AG09309 (cell line): ENCODE data around the gene CLCN7.

ENCODE experiments used
- DNase-seq: peaks from one replicate; pipeline ENCODE4 v3.0.0-alpha.2; 2010; ENCODE audit warnings: low read depth
- H3K4me3 ChIP-seq: 2 replicates; pipeline ENCODE4 v1.5.1; 2011; ENCODE audit warnings: mild to moderate bottlenecking, low read depth, low read length, moderate library complexity; ENCODE audit not compliant: control insufficient read depth
- TF ChIP-seq, protein P1 (sequence below): IDR thresholded peaks from 2 replicates; pipeline ENCODE4 v1.5.1; 2011; ENCODE audit warnings: mild to moderate bottlenecking, low read depth, low read length, inconsistent platforms; ENCODE audit not compliant: insufficient read depth, control insufficient read depth; ENCODE audit errors: missing control alignments

CLCN7 gene

DNA sequence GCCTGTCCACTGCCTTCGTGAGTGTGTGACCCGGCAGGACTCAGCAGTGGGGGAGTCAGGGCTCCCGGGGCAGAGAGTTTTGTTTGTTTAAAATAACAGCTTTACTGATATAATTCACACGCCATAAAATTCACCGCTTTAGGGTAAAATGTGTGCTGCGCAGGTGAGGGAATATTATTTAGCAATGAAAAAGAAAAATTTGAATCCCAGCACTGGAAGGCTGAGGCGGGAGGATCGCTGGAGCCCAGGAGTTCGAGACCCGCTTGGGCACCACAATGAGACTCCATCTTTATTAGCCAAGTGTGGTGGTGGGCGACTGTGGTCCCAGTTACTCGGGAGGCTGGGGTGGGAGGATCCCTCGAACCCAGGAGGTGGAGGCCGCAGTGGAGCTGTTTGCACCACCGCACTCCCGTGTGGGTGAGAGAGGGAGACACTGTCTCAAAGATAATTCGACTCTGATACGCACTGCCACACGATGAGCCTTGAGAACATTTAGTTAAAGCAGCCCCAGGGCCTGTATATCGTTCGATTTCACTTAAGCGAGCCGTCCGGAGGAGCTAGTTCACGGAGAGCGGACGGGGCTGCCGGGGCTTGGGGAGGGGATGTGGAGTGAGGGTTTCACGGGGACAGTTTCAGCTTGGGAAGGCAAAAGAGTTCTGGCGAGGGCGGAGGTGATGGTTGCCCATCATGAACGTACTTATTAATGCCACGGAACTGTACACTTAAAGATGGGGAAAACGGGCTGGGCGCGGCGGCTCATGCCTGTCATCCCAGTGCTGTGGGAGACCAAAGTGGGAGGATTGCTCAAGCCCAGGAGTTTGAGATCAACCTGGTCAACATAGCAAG lies 28.5 kb upstream of the CLCN7 start:
- TF ChIP-seq, protein P1, sequence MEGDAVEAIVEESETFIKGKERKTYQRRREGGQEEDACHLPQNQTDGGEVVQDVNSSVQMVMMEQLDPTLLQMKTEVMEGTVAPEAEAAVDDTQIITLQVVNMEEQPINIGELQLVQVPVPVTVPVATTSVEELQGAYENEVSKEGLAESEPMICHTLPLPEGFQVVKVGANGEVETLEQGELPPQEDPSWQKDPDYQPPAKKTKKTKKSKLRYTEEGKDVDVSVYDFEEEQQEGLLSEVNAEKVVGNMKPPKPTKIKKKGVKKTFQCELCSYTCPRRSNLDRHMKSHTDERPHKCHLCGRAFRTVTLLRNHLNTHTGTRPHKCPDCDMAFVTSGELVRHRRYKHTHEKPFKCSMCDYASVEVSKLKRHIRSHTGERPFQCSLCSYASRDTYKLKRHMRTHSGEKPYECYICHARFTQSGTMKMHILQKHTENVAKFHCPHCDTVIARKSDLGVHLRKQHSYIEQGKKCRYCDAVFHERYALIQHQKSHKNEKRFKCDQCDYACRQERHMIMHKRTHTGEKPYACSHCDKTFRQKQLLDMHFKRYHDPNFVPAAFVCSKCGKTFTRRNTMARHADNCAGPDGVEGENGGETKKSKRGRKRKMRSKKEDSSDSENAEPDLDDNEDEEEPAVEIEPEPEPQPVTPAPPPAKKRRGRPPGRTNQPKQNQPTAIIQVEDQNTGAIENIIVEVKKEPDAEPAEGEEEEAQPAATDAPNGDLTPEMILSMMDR: no peak
- DNase-seq: no peak
- no peak overlapping the region for H3K4me3 ChIP-seq

DNA sequence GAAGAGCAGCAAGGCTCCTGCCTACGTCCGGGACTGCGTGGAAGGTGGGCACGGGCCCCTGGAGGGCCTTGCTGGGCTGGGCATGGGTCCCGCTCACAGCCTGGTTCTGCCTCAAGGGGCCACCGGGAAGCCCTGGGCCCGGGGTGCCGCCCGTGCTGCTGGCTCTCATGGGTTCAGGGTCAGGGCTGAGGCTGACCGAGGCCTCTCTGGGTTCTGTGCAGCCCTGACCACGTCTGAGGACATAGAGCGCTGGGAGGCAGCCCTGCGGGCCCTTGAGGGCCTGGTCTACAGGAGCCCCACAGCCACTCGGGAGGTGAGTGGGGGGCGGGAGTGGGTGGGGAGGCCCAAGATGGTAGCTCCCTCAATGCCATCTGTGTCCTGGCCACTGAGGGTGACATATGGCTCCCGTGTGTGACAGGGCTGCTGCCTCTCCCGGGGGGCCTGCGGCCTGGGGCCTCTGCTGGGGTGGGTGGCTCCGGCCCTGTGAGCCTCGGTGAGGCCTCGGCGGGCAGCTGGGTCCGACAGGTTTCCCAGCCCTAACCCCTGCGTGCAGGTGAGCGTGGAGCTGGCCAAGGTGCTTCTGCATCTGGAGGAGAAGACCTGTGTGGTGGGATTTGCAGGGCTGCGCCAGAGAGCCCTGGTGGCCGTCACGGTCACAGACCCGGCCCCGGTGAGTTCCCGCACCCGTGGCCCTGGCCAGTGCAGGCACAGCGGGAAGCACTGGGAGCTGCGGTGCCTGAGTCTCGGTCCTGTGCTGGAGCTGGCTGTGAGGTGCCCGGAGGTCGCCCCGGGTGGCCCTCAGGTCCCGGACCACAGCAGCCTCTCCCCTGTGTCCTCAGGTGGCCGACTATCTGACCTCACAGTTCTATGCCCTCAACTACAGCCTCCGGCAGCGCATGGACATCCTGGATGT lies 27.5 kb upstream of the CLCN7 start:
- no peak overlapping the region for H3K4me3 ChIP-seq
- DNase-seq: no peak
- TF ChIP-seq, protein P1: no peak

- no peak overlapping the region for H3K4me3 ChIP-seq
- DNase-seq: no peak
- TF ChIP-seq, protein P1: no peak
Observed at GRCh38 chr16:1501630-1502029, 26.8 kb upstream of the CLCN7 start.

GRCh38 chr16:1500465-1501150 lies 25.8 kb upstream of the CLCN7 start:
- TF ChIP-seq, protein P1: no peak
- no peak overlapping the region for H3K4me3 ChIP-seq
- DNase-seq: no peak

DNA sequence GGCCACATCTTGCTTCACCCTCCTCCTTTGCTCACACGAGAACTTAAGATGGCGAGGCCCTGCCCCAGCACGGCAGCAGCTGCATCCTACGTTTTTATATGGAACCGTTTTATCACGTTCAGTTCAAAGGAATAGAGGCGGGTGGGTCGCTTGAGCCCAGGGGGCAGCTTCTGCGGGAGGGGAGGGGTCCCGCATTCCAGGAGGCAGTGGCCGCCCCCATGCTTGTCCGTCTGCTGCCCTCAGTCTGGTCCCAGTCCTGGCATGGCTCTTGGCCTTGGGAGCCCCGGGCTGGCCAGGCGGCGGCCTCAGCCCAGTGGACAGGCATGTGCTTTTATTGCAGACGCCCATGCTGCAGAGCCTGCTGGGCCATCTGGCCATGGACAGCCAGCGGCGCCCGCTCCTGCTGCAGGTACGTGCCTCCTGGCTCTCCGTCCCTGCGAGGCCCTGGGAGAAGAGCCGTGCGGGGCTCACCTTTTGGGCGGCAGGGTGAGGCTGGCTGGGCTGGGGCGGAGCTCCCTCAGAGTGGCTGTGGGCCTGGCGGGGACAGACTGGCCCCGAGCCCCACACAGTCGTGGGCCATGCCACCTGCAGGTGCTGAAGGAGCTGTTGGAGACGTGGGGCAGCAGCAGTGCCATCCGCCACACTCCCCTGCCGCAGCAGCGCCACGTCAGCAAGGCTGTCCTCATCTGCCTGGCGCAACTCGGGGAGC lies 25.1 kb upstream of the CLCN7 start:
- H3K4me3 ChIP-seq: no peak overlapping the region
- TF ChIP-seq, protein P1: no peak
- no peak for DNase-seq
